ENCODE results near the gene SH2D5. TPM values are rescaled to one million over a fixed set of nuclear protein-coding genes. Genes with fewer than 3 reads are reported as not detected.
A peak's percentile ranks its signal among the peaks of the same experiment; 100 is the strongest.

Gene SH2D5
- total RNA-seq, 1 donor from 2014 or later, result 5.1 TPM

GRCh38 chr1:20702416-20702815 is 30.1 kb downstream of the SH2D5 start:
- no peaks in the 10 kb centered on the region for H3K9me3 ChIP-seq (ENCODE audit: low read depth)

GRCh38 chr1:20701847-20702246 is 30.7 kb downstream of the SH2D5 start:
- H3K36me3 ChIP-seq, result no peaks in the 10 kb centered on the region
- Mint-ChIP-seq H3K4me3 (no peak overlapping the region), H3K9me3 (no peaks in the 10 kb centered on the region), H3K27me3 (ENCODE audit: insufficient read depth, low read depth) (peaks cover 11% of the 10 kb centered on the region), H3K36me3 (no peaks in the 10 kb centered on the region), H3K4me1 (peaks cover 21% of the 10 kb centered on the region), H3K27ac (no peak overlapping the region)
- peaks cover 11% of the 10 kb centered on the region for H3F3A ChIP-seq (ENCODE audit: low read depth)
- H3K27me3 ChIP-seq, result no peaks in the 10 kb centered on the region
- TF ChIP-seq EZH2phosphoT487 (IDR thresholded peaks at IDR 0.05), result no peak
- no peak for TF ChIP-seq EZH2 (IDR thresholded peaks at IDR 0.05)
- TF ChIP-seq CTCF (IDR thresholded peaks at IDR 0.05), result no peak
- H3K27ac ChIP-seq, result no peak overlapping the region
- H4K20me1 ChIP-seq (ENCODE audit: low read depth), result no peaks in the 10 kb centered on the region
- H3K4me2 ChIP-seq, result no peak overlapping the region
- H2AFZ ChIP-seq (replicated peaks), result no peak overlapping the region
- no peak overlapping the region for H3K9ac ChIP-seq
- DNase-seq (ENCODE audit: low spot score), result no peak
- H3K4me1 ChIP-seq, result peaks cover 3% of the 10 kb centered on the region
- H3K4me3 ChIP-seq, result no peak overlapping the region
- H3K79me2 ChIP-seq (ENCODE audit: low read depth), result no peaks in the 10 kb centered on the region
- H3K9me3 ChIP-seq (ENCODE audit: low read depth), result no peaks in the 10 kb centered on the region

More at GRCh38 chr1:20702416-20702815, 30.1 kb downstream of the SH2D5 start:
- no peaks in the 10 kb centered on the region for H3K9me3 Mint-ChIP-seq
- no peak overlapping the region for H2AFZ ChIP-seq (replicated peaks)
- no peak overlapping the region for H3K27ac Mint-ChIP-seq
- H3K27me3 ChIP-seq, result no peaks in the 10 kb centered on the region
- no peaks in the 10 kb centered on the region for H3K36me3 Mint-ChIP-seq
- H3K4me1 Mint-ChIP-seq, result peaks cover 20% of the 10 kb centered on the region
- no peak overlapping the region for H3K4me3 Mint-ChIP-seq
- H3F3A ChIP-seq (ENCODE audit: low read depth), result peaks cover 5% of the 10 kb centered on the region
- peaks cover under 1% of the 10 kb centered on the region for H3K4me1 ChIP-seq
- no peak overlapping the region for H3K27ac ChIP-seq
- peak; percentile 24 for DNase-seq (ENCODE audit: low spot score)
- no peaks in the 10 kb centered on the region for H4K20me1 ChIP-seq (ENCODE audit: low read depth)
- H3K36me3 ChIP-seq, result no peaks in the 10 kb centered on the region
- H3K9ac ChIP-seq, result no peak overlapping the region
- no peak overlapping the region for H3K4me3 ChIP-seq
- TF ChIP-seq EZH2phosphoT487 (IDR thresholded peaks at IDR 0.05) (no peak), CTCF (IDR thresholded peaks at IDR 0.05) (peak; percentile 28), EZH2 (IDR thresholded peaks at IDR 0.05) (no peak)
- H3K79me2 ChIP-seq (ENCODE audit: low read depth), result no peaks in the 10 kb centered on the region
- peaks cover 11% of the 10 kb centered on the region for H3K27me3 Mint-ChIP-seq (ENCODE audit: insufficient read depth, low read depth)
- no peak overlapping the region for H3K4me2 ChIP-seq

- H3K27ac Mint-ChIP-seq, result no peak overlapping the region
- H2AFZ ChIP-seq (replicated peaks), result no peak overlapping the region
- H4K20me1 ChIP-seq (ENCODE audit: low read depth), result no peaks in the 10 kb centered on the region
These were observed 31.1 kb downstream of the SH2D5 start for GRCh38 chr1:20701446-20701845.

More at GRCh38 chr1:20701446-20701845, 31.1 kb downstream of the SH2D5 start:
- H3K9ac ChIP-seq, result no peak overlapping the region
- TF ChIP-seq CTCF (IDR thresholded peaks at IDR 0.05) (no peak), EZH2 (IDR thresholded peaks at IDR 0.05) (no peak), EZH2phosphoT487 (IDR thresholded peaks at IDR 0.05) (no peak)
- no peaks in the 10 kb centered on the region for H3K9me3 ChIP-seq (ENCODE audit: low read depth)
- no peak for DNase-seq (ENCODE audit: low spot score)
- no peak overlapping the region for H3K4me3 Mint-ChIP-seq
- no peak overlapping the region for H3K27ac ChIP-seq
- H3K79me2 ChIP-seq (ENCODE audit: low read depth), result no peaks in the 10 kb centered on the region
- no peaks in the 10 kb centered on the region for H3K36me3 ChIP-seq
- H3K27me3 Mint-ChIP-seq (ENCODE audit: insufficient read depth, low read depth), result peaks cover 11% of the 10 kb centered on the region
- no peaks in the 10 kb centered on the region for H3K36me3 Mint-ChIP-seq
- peaks cover 21% of the 10 kb centered on the region for H3K4me1 Mint-ChIP-seq
- H3F3A ChIP-seq (ENCODE audit: low read depth), result peaks cover 15% of the 10 kb centered on the region
- H3K9me3 Mint-ChIP-seq, result no peaks in the 10 kb centered on the region
- no peak overlapping the region for H3K4me3 ChIP-seq
- no peak overlapping the region for H3K4me2 ChIP-seq
- H3K27me3 ChIP-seq, result no peaks in the 10 kb centered on the region
- H3K4me1 ChIP-seq, result peaks cover 3% of the 10 kb centered on the region
